ENCODE data around the gene CUL4A.
"Not testable (repeated sequence)": the region's sequence is repeated elsewhere in the genome, so short reads cannot be mapped to it uniquely, and the experiment has no call there.

Gene CUL4A

GRCh38 chr13:113291129-113291528 is 81.7 kb downstream of the CUL4A start:
- DNase-seq (ENCODE audit: low spot score): no peak

DNA sequence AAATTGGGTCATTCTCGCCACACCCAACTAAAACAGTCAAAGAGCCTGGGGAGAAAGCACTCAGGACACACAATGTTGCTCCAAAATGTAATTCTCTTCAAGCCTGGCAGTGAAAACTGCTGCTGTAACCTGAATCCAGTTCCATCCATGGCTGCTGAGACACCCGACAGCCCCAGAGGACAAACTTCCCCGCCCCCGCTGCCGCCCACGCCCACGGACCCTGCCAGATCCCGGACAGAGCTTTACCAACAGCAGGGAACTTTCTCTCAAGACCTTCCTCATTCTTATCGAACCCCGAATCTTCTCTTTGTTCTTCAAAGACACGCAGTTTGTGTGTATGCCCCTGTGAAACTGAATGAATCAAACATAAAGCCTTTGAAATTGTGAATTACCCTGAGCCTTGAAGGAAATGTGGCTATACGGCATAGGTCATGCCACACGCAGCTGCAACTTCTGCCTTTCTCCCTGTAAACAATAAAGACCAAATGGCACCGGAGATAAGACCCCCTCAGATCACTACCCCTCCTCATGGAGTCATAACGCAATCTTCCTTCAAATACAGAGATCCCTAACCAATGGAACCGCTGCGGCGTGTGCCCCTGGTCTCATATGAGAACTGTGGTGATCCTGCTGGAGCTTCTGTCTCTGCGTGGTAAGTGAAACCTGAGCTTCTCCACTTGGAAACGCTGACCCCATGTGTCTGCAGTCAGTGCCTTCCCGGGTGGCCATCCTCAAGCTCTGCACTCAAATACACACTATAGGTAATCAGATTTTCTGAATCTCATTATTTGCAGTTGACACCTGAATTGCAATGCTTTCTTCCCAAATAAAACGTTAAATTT is 82.8 kb downstream of the CUL4A start:
- peak; percentile 12 for DNase-seq (ENCODE audit: low spot score)

DNA sequence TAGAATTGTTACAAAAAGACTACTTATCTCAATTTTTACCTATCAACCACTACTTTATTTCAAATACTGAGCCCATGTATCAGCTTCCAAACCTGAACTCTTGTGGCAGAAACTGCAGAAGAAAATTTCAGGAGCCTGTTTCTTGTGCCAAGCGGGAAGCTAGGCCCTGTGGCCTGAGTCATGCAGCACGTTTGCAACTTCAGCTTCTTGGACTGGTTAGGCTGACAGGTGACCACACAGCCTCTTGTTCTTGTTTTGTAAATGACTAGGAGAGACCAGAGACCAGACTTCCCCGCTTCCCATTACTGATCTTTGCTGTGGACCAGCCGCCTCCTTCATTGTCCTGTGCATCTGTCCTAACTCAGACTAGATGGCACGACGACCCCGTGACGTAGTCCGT is 84.3 kb downstream of the CUL4A start:
- no peak for DNase-seq (ENCODE audit: low spot score)

- DNase-seq (ENCODE audit: low spot score): no peak
Observed at GRCh38 chr13:113295776-113296175, 86.4 kb downstream of the CUL4A start.

DNA sequence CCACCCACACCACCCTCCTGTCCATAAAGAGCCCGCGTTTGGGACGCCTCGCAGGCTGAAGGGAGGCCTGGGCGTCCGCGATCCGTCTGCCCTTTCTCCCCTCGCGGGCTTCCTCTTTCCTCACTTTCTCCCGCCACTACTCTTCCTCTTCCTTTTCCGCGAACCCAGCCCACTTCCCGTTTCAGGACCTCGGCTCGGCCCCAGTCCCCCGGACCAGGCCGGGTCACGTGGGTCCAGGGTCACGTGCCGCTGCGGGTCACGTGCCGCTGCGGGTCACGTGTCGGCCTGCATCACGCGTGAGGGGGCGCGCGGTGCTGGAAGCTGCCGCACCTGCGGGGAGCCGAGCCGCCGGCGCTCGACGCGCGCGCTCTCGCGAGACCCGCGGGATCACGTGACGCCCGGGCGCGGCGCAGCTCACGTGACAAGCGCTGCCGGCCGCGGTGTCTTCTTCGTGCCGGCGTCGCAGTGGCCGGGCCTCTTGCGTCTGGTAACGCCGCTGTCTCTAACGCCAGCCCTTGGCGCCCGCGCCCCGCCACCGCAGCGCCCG is 87.5 kb downstream of the CUL4A start, which contains the start of gene LAMP1:
TSS of gene LAMP1 (plus strand) at position 417 of the 547 bp plus-strand sequence. CDS start 196 bp downstream, outside the sequence.
- DNase-seq (ENCODE audit: low spot score): peak; percentile 97

DNA sequence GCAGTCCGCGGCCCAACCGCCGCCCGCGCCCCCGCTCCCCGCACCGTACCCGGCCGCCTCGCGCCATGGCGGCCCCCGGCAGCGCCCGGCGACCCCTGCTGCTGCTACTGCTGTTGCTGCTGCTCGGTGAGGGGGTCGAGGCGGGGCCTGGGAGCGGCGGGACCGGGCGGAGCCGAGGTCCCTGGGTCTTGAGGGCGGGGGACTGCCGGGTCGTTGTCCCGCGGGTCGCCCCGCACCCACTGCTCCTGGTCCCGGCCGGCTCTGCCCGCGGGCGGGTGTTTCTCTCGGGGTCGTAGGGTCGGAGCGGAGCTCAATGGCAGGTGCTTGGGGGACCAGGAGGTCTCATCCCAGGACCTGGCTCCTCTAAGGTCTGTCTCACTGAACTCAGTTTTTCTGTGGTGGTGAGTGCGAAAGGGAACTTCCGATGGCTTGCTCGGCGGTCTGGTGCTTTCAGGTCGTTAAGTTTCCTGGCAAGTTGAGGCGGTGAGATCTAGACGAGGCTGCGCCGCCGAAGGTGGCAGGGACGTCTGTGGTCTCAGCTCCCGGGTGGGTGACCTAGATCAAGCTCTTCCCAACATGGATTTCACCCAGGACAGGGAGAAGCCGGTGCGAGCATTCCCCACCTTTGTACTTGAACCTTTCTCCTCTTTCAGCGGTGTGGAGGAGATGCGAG is 88.1 kb downstream of the CUL4A start:
- DNase-seq (ENCODE audit: low spot score): peak; percentile 51

DNA sequence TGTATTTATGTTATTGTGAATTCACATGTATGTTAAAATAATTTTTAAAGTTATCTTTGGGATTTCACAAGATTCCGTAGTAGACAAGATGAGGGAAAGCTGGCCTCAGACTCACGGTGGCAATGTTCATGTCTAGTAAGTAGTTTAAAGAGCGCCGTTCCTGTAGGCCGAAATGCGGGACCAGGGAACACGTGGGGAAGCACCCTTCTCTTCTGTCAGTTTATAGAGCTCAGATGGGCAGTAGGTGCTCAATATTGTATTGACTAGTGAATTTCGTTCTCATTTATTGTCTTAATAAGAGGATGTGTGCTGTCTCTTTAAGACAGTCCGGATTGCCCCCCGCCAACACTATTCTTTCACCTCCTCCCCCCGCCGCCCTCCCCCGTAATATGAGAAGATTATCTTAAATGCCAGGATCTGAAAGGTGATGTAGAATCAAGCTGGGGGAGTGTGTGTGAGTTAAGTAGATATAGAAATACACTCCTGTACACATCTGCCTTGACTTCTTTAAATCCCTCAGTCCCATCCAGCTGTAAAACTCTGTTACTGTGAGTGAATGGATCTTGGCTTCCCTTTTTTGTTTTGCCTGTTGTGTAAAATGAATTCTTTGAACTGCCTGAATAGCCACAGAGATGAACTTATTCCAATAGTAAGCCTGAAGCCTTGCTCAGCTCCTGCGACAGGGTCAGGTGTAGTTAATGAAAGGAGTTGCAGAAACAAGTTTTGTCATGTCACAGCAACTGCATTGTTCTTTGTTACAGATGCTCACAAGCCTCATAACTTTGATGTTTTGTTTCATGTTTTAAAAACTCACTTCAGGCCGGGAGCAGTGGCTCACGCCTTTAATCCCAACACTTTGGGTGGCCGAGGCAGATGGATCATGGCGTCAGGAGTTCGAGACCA is 88.9 kb downstream of the CUL4A start:
- no peak for DNase-seq (ENCODE audit: low spot score)

- DNase-seq (ENCODE audit: low spot score): no peak
Observed at GRCh38 chr13:113299951-113300350, 90.5 kb downstream of the CUL4A start.

DNA sequence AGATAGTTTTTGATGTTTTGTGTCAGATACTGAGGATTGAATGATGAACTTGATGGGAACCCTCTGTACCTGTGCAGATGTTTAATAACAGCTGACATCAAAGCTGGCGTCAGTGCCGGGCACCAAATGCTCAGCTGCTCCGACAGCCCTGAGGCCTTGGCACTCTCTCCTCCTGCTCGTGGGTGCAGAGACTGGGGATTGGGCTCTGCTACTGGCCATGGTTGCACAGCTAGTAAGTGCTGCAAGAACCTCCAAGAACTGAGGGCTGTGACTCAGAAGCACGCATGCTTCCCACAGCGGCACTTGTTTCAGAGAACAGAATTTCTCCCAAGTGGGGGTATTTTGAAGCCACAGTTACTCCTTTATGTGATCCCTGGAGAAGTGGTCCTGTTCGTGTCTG is 93.6 kb downstream of the CUL4A start:
- DNase-seq (ENCODE audit: low spot score): no peak

GRCh38 chr13:113304121-113304520 is 94.7 kb downstream of the CUL4A start:
- DNase-seq (ENCODE audit: low spot score): no peak

DNA sequence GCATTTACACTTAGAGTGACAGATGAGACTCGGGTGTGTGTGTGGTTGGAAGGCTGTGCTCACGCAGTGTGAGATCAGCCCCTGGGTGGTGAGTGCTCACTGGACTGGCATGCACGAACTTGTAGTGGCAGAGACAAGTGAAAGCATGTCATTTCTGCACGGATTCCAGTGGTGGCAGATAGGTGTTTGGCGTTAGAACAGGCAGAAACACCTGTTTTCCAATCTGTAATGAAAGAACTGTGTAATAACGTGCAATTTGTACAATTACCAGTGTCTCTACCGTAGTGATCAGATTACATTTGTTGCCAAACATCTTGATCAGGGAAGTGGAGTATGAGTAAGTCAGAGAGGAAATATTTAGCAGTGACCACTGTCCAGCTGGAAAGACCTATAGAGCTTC is 95.8 kb downstream of the CUL4A start:
- no peak for DNase-seq (ENCODE audit: low spot score)

DNA sequence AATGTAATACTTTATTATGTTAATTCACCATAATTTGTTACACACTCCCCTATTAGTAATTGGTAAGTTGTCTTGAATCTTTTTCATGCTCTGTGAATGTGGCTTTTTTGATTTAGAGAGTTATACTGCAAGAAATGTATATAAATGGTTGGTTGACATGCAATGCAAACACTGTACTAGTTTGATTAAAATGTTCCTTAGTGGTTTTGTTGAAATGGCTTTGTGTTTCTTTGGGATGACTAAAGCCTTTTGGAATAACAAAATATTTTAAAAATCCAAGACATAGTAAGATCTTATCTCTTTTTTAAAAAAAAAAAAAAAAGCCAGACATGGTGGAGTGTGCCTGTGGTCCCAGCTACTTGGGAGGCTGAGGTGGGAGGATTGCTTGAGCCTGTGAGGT is 98.1 kb downstream of the CUL4A start:
- no peak for DNase-seq (ENCODE audit: low spot score)

- no peak for DNase-seq (ENCODE audit: low spot score)
Observed at GRCh38 chr13:113309473-113309872, 100.1 kb downstream of the CUL4A start.

DNA sequence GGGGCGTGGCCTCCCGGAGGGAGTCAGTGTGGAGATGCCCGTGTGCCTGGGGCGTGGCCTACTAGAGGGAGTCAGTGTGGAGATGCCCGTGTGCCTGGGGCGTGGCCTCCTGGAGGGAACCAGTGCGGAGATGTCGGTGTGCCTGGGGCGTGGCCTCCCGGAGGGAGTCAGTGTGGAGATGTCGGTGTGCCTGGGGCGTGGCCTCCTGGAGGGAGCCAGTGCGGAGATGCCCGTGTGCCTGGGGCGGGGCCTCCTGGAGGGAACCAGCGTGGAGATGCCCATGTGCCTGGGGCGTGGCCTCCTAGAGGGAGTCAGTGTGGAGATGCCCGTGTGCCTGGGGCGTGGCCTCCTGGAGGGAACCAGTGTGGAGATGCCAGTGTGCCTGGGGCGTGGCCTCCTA is 104.7 kb downstream of the CUL4A start:
- DNase-seq (ENCODE audit: low spot score): not testable (repeated sequence)

DNA sequence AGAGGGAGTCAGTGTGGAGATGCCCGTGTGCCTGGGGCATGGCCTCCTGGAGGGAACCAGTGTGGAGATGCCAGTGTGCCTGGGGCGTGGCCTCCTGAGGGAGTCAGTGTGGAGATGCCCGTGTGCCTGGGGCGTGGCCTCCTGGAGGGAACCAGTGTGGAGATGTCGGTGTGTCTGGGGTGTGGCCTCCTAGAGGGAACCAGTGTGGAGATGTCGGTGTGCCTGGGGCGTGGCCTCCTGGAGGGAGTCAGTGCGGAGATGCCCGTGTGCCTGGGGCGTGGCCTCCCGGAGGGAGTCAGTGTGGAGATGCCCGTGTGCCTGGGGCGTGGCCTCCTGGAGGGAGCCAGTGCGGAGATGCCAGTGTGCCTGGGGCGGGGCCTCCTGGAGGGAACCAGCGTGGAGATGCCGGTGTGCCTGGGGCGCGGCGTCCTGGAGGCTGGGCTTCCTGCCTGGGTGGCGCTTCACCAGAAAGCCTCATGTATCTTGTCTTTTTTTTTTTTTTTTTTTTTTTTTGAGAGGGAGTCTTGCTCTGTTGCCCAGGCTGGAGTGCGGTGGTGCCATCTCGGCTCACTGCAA is 105.6 kb downstream of the CUL4A start:
- not testable (repeated sequence) for DNase-seq (ENCODE audit: low spot score)

GRCh38 chr13:113315992-113316391 is 106.6 kb downstream of the CUL4A start:
- DNase-seq (ENCODE audit: low spot score): no peak
